Erythroblast (primary cell): Measurements from ENCODE around the gene MRPL46.

Experiments
- GATA1 ChIP-seq: IDR thresholded peaks from 2 replicates; pipeline ENCODE4 v1.6.1; 2011; ENCODE audit warnings: low read depth, mild to moderate bottlenecking, control low read depth, low read length, moderate library complexity
- POLR2A ChIP-seq: IDR thresholded peaks from 2 replicates; pipeline ENCODE4 v1.6.1; 2011; ENCODE audit warnings: mild to moderate bottlenecking, low read length

DNA sequence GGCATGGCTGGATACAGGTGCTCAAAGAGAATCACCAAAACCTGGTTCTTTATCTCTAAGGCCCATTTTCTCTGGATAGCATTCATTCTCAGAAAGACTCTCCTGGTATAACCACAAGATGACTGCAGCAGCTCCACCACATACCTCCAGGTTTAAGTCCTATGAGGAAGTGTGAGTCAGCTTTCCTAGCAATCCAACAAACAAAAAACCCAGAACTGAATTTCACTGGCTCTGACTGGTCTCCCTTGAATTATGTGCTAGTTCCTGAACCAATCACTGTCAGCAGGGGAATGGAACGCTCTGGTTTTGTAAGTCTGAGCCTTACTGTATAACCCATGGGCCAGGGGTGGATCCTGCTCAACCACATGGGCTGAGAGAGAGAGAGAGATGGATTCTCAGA, 27.2 kb downstream of the MRPL46 start:
- TF ChIP-seq POLR2A (no peak), GATA1 (no peak)
